ENCODE measurements around the gene KIF4A. TPM values are rescaled to one million over a fixed set of nuclear protein-coding genes. Genes with fewer than 3 reads are reported as not detected.
"Not testable (repeated sequence)": the region's sequence is repeated elsewhere in the genome, so short reads cannot be mapped to it uniquely, and the experiment has no call there.

KIF4A gene
- 7.2 TPM for total RNA-seq
- polyA plus RNA-seq: 0.20 TPM

- WGBS: under 1% methylated on average over 62 of the region's 62 CpGs
- DNase-seq (ENCODE audit: extremely low spot score): peak; percentile 54
- Histone ChIP-seq H3K4me3 (ENCODE audit: low read depth, low read length) (peak within 1 kb of the TSS; percentile 41), H3K36me3 (ENCODE audit: insufficient read depth) (peaks cover 5% of the 10 kb centered on the region), H3K27ac (ENCODE audit: low read depth) (peak within 1 kb of the TSS; percentile 67), H3K4me1 (ENCODE audit: insufficient read depth) (no peaks in the 10 kb centered on the region)
Measured at GRCh38 chrX:70289793-70290770, at the start of gene KIF4A, which contains the start of gene PDZD11. TSS of gene KIF4A (plus strand) at chrX:70290104. CDS start at chrX:70290459, 355 bp downstream. TSS of gene PDZD11 (minus strand) at chrX:70289927. CDS start at chrX:70289341, 586 bp downstream.

GRCh38 chrX:70240751-70241150 is 49.2 kb upstream of the KIF4A start:
- WGBS: 96% methylated on average over 1 of the region's 1 CpG
- Histone ChIP-seq H3K4me3 (ENCODE audit: low read depth, low read length) (no peak overlapping the region), H3K36me3 (ENCODE audit: insufficient read depth) (no peaks in the 10 kb centered on the region), H3K4me1 (ENCODE audit: insufficient read depth) (no peaks in the 10 kb centered on the region), H3K27ac (ENCODE audit: low read depth) (no peak overlapping the region)
- no peak for DNase-seq (ENCODE audit: extremely low spot score)

DNA sequence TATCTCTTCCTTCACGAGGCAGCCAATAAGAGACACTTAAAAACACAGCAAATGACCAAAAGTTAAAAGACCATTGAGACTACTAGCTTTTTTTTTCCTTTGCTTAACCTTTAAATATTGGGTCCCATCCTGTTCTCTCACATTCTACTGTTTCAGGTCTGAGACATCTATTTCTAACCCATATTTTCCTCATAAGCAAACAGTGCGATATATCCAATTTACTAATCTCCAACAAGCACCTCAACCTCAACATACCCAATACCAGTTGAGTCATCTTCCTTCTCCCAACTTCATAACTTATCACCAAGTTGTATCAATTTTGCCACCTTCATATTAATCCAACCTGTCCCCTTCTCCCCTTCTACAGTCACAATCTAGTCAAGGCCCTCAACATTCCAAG is 48.4 kb upstream of the KIF4A start:
- DNase-seq (ENCODE audit: extremely low spot score): no peak
- 91% methylated on average over 2 of the region's 2 CpGs for WGBS
- H3K4me3 ChIP-seq (ENCODE audit: low read depth, low read length): no peak overlapping the region
- H3K36me3 ChIP-seq (ENCODE audit: insufficient read depth): no peaks in the 10 kb centered on the region
- H3K27ac ChIP-seq (ENCODE audit: low read depth): no peak overlapping the region
- no peaks in the 10 kb centered on the region for H3K4me1 ChIP-seq (ENCODE audit: insufficient read depth)

- not testable (repeated sequence) for H3K27ac ChIP-seq (ENCODE audit: low read depth); H3K36me3 ChIP-seq (ENCODE audit: insufficient read depth); H3K4me3 ChIP-seq (ENCODE audit: low read depth, low read length); DNase-seq (ENCODE audit: extremely low spot score); H3K4me1 ChIP-seq (ENCODE audit: insufficient read depth)
- WGBS: 69% methylated on average over 5 of the region's 5 CpGs
Measured at GRCh38 chrX:70243601-70244000, 46.3 kb upstream of the KIF4A start.

GRCh38 chrX:70244881-70245280 is 45.0 kb upstream of the KIF4A start:
- DNase-seq (ENCODE audit: extremely low spot score): no peak
- H3K27ac ChIP-seq (ENCODE audit: low read depth): no peak overlapping the region
- H3K36me3 ChIP-seq (ENCODE audit: insufficient read depth): no peaks in the 10 kb centered on the region
- 76% methylated on average over 6 of the region's 6 CpGs for WGBS
- no peak overlapping the region for H3K4me3 ChIP-seq (ENCODE audit: low read depth, low read length)
- H3K4me1 ChIP-seq (ENCODE audit: insufficient read depth): no peaks in the 10 kb centered on the region

- Histone ChIP-seq H3K4me3 (ENCODE audit: low read depth, low read length) (no peak overlapping the region), H3K4me1 (ENCODE audit: insufficient read depth) (no peaks in the 10 kb centered on the region), H3K27ac (ENCODE audit: low read depth) (no peak overlapping the region), H3K36me3 (ENCODE audit: insufficient read depth) (no peaks in the 10 kb centered on the region)
- 89% methylated on average over 2 of the region's 2 CpGs for WGBS
- no peak for DNase-seq (ENCODE audit: extremely low spot score)
Measured at GRCh38 chrX:70247252-70247651, 42.7 kb upstream of the KIF4A start.

- H3K4me1 ChIP-seq (ENCODE audit: insufficient read depth): no peaks in the 10 kb centered on the region
- 41% methylated on average over 2 of the region's 2 CpGs for WGBS
- H3K27ac ChIP-seq (ENCODE audit: low read depth): no peak overlapping the region
- DNase-seq (ENCODE audit: extremely low spot score): no peak
- no peak overlapping the region for H3K4me3 ChIP-seq (ENCODE audit: low read depth, low read length)
- H3K36me3 ChIP-seq (ENCODE audit: insufficient read depth): no peaks in the 10 kb centered on the region
Measured at GRCh38 chrX:70252491-70252890, 37.4 kb upstream of the KIF4A start.

DNA sequence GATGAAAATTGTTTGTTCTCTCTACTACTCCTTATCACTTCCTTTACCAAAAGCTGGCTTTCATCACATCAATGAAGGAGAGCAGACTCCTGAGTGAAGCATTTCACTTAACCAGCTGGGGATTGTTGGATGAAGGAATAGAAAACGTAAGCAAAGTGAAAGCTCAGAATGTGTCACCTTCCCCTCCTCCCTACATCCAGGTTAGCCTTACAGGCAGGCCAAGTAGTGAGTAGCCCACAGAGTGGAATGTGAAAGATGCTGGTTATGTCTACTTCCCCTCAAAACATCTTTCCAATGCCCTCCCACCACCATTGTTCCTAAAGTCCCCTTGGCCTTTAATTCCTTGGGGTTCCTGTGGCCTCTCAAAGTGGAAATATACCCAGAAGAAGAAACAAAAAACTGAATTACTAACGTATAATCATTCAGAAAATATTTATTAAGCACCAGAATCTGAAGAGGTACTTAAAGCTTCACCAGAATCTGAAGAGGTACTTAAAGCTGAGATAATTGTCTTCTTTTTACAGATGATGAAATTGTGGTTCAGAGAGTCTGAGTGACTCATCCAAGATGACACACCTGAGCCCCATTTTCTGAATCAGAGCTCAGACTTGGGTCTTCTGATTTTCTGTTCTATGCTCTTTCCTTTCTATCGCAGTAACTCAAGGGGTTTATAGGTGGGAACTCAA is 36.4 kb upstream of the KIF4A start:
- Histone ChIP-seq H3K4me3 (ENCODE audit: low read depth, low read length) (no peak overlapping the region), H3K27ac (ENCODE audit: low read depth) (no peak overlapping the region), H3K36me3 (ENCODE audit: insufficient read depth) (no peaks in the 10 kb centered on the region), H3K4me1 (ENCODE audit: insufficient read depth) (no peaks in the 10 kb centered on the region)
- WGBS: 91% methylated on average over 3 of the region's 3 CpGs
- DNase-seq (ENCODE audit: extremely low spot score): no peak

GRCh38 chrX:70254063-70254400 is 35.9 kb upstream of the KIF4A start:
- Histone ChIP-seq H3K36me3 (ENCODE audit: insufficient read depth) (no peaks in the 10 kb centered on the region), H3K4me3 (ENCODE audit: low read depth, low read length) (no peak overlapping the region), H3K27ac (ENCODE audit: low read depth) (no peak overlapping the region), H3K4me1 (ENCODE audit: insufficient read depth) (no peaks in the 10 kb centered on the region)
- no peak for DNase-seq (ENCODE audit: extremely low spot score)
- WGBS: 84% methylated on average over 1 of the region's 1 CpG

GRCh38 chrX:70254909-70255308 is 35.0 kb upstream of the KIF4A start:
- DNase-seq (ENCODE audit: extremely low spot score): no peak
- WGBS: 80% methylated on average over 3 of the region's 3 CpGs
- Histone ChIP-seq H3K4me3 (ENCODE audit: low read depth, low read length) (no peak overlapping the region), H3K27ac (ENCODE audit: low read depth) (no peak overlapping the region), H3K36me3 (ENCODE audit: insufficient read depth) (peaks cover 2% of the 10 kb centered on the region), H3K4me1 (ENCODE audit: insufficient read depth) (no peaks in the 10 kb centered on the region)

DNA sequence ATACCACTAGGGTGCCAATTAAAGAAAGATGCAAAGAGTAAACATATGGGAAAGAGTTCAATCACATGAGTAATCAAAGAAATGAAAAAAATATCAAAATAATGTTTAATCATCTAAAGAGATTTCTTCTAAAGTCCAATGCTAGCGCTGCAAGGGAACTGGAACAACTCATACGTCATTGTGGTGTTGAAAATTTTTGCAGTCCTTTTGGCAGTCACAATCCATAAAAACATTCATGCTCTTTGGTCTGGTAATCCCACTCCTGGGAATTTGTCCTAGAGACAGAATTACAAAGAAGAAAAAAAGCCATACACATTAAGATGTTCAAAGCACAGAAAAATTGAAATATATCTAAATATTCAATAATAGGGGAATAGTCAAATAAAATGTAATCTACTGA is 34.5 kb upstream of the KIF4A start:
- Histone ChIP-seq H3K36me3 (ENCODE audit: insufficient read depth) (peaks cover 2% of the 10 kb centered on the region), H3K4me1 (ENCODE audit: insufficient read depth) (no peaks in the 10 kb centered on the region), H3K4me3 (ENCODE audit: low read depth, low read length) (no peak overlapping the region), H3K27ac (ENCODE audit: low read depth) (no peak overlapping the region)
- no peak for DNase-seq (ENCODE audit: extremely low spot score)
- 34% methylated on average over 2 of the region's 2 CpGs for WGBS

DNA sequence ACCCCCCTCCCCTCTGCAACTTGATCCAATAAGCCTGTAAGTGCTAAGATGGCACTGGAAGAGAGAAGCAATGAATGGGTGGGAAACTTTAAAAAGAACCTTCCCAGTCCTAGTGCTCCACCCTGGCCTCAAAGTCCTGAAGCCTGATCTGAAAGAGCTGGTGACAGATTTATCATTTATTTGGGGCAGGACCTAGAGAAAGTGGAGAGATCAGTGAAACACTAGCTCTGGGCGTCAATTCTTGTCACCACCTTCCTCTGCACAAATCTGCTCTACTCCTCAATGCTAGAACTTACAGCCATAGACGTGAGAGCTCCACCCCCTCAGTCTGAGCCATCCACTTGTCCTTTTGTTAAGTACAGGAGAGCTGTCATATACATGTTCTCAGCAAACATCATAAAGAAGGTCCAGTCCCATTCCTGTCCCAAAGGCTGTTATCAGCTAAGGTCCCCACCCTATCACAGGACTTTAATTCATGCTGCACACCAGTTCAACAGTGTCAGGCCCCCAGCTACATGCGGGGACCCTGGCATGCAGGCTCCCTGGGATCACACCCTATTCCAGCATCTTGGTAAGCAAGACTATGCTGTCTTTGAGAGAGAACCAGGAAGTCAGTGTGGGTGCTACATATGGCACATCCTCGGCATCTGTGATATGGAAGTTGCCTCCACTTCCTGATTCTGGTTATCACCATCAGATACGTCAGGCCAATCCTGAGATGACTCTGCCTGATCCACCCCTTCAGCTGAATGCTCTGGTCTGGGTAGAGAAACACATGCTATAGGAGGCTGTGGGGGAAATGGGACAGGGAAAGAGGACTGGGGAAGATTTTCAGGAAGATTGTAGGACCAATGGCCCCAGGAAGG is 32.2 kb upstream of the KIF4A start:
- Histone ChIP-seq H3K4me1 (ENCODE audit: insufficient read depth) (no peaks in the 10 kb centered on the region), H3K4me3 (ENCODE audit: low read depth, low read length) (no peak overlapping the region), H3K36me3 (ENCODE audit: insufficient read depth) (peaks cover 2% of the 10 kb centered on the region), H3K27ac (ENCODE audit: low read depth) (no peak overlapping the region)
- no peak for DNase-seq (ENCODE audit: extremely low spot score)
- 83% methylated on average over 5 of the region's 5 CpGs for WGBS

- Histone ChIP-seq H3K36me3 (ENCODE audit: insufficient read depth) (peaks cover 2% of the 10 kb centered on the region), H3K27ac (ENCODE audit: low read depth) (no peak within 1 kb of the TSS), H3K4me1 (ENCODE audit: insufficient read depth) (no peaks in the 10 kb centered on the region), H3K4me3 (ENCODE audit: low read depth, low read length) (no peak within 1 kb of the TSS)
- no peak for DNase-seq (ENCODE audit: extremely low spot score)
- WGBS: 68% methylated on average over 4 of the region's 4 CpGs
Measured at GRCh38 chrX:70260104-70260503, 29.8 kb upstream of the KIF4A start, which contains the start of gene P2RY4. TSS of gene P2RY4 (minus strand) at chrX:70260204. CDS start at chrX:70259624, 580 bp downstream.
